DND-41 (cell line): Measurements from ENCODE around the gene TMEM154.

Experiments
- CTCF ChIP-seq: IDR thresholded peaks from 2 replicates; pipeline ENCODE4 v1.5.1; 2012; ENCODE audit warnings: borderline replicate concordance, low read length, moderate library complexity, mild to moderate bottlenecking; ENCODE audit not compliant: poor library complexity, severe bottlenecking; ENCODE audit errors: extremely low read depth
- EZH2 ChIP-seq: IDR thresholded peaks from 3 replicates; pipeline ENCODE4 v1.6.1; 2012; ENCODE audit warnings: borderline replicate concordance, low read depth, mild to moderate bottlenecking, moderate library complexity, low read length, inconsistent platforms; ENCODE audit not compliant: severe bottlenecking

- no peak for TF ChIP-seq EZH2
- no peak for TF ChIP-seq CTCF
These were observed 69.7 kb downstream of the TMEM154 start for GRCh38 chr4:152610131-152610530.
